Stimulated activated CD4-positive, alpha-beta T cell treated with anti-CD3 and anti-CD28 coated beads, Interleukin-4, amount 100 ng/mL, for 4 hours (primary cell): ENCODE measurements around the gene EML2.
"Not testable (repeated sequence)": the region's sequence is repeated elsewhere in the genome, so short reads cannot be mapped to it uniquely, and the experiment has no call there.

Experiments used
- DNase-seq, 2 experiments: peaks; one replicate each; pipeline ENCODE4 v3.0.0-alpha.2; 2020

EML2 gene, protein sequence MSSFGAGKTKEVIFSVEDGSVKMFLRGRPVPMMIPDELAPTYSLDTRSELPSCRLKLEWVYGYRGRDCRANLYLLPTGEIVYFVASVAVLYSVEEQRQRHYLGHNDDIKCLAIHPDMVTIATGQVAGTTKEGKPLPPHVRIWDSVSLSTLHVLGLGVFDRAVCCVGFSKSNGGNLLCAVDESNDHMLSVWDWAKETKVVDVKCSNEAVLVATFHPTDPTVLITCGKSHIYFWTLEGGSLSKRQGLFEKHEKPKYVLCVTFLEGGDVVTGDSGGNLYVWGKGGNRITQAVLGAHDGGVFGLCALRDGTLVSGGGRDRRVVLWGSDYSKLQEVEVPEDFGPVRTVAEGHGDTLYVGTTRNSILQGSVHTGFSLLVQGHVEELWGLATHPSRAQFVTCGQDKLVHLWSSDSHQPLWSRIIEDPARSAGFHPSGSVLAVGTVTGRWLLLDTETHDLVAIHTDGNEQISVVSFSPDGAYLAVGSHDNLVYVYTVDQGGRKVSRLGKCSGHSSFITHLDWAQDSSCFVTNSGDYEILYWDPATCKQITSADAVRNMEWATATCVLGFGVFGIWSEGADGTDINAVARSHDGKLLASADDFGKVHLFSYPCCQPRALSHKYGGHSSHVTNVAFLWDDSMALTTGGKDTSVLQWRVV

DNA sequence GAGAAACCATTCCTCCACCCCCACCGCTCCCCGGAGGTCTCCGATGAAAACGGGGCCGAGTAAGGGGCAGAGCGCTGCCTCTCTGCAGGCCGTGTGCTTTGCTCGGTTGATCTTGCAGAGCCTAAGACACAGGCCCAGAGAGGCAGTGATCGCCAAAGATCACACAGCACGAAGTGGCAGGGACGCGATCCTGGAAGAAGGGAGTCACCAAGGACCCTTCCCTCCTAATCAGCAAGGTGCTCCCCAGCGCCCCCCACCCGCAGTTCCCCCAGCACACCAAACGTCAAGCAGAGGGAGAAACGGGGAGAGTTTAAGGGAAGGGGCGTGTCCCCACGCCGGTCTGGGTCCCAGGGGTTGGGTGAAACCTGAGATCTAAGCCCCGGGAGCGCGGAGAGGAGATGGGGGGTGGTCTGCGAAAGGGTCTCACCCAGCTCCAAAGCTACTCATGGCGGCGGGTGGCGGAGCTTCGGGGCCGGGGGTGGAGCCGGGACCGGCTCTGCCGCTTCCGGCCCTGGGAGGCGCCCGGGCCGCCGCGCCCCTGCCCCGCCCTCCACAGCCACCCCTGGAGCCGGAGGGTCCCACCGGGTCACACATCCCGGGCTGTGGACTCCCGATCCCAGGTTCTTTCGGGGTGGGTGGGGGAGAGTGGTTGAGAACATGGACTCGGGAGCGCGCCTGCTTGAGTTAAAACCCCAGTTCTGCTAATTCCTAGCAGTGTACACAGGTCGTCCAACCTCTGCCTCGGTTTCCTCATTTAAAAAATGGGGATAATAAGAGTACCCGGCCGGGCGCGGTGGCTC lies at the start of gene EML2:
EML2 (minus strand) TSS at position 468 of the 800 bp plus-strand sequence; CDS start at position 447, 21 bp downstream.
- peak; percentile 43 to 62 for DNase-seq

GRCh38 chr19:45687599-45687998 lies 48.4 kb upstream of the EML2 start:
- no peak for DNase-seq

GRCh38 chr19:45685045-45685444 lies 45.8 kb upstream of the EML2 start:
- not testable (repeated sequence) for DNase-seq

DNA sequence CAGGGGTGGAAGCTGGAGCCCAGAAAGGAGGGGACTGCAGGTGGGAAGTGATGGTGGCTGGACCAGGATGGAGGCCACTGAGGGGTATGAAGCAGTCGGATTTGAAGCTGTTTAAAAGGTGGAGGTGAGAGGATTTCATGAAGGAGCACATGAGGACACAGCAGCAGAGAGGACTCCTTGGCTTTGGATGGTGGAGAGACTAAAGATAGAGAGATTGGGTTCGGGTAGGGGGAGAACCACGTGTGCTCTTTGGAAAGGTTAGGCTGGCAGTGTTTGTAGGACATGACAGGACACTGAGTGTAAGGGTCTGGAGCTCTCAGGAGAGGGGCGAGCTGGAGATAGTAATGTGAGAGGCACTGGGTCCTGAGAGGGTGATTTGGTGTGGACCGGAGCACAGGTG lies 43.7 kb upstream of the EML2 start:
- no peak for DNase-seq

DNA sequence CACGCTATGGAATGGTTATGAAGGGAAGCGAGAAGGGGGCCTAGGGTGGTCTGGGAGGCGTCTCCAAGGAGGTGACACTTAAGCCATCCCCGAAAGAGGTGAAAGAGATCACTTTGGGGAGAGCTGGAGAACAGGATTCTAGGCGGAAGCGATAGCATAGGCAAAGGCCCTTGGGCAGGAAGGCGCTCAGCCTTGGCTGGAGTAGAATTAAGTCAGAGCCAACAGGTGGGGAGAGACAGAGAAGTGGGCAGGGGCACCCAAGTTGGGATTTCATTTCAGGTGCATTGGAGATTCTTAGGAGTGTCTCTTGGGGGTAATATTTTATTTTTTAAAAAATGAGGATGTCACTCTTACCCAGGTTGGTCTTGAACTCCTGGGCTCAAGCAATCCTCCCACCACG lies 42.9 kb upstream of the EML2 start:
- no peak for DNase-seq

GRCh38 chr19:45681391-45682015 lies 42.3 kb upstream of the EML2 start:
- peak; percentile 80 to 81 for DNase-seq

DNA sequence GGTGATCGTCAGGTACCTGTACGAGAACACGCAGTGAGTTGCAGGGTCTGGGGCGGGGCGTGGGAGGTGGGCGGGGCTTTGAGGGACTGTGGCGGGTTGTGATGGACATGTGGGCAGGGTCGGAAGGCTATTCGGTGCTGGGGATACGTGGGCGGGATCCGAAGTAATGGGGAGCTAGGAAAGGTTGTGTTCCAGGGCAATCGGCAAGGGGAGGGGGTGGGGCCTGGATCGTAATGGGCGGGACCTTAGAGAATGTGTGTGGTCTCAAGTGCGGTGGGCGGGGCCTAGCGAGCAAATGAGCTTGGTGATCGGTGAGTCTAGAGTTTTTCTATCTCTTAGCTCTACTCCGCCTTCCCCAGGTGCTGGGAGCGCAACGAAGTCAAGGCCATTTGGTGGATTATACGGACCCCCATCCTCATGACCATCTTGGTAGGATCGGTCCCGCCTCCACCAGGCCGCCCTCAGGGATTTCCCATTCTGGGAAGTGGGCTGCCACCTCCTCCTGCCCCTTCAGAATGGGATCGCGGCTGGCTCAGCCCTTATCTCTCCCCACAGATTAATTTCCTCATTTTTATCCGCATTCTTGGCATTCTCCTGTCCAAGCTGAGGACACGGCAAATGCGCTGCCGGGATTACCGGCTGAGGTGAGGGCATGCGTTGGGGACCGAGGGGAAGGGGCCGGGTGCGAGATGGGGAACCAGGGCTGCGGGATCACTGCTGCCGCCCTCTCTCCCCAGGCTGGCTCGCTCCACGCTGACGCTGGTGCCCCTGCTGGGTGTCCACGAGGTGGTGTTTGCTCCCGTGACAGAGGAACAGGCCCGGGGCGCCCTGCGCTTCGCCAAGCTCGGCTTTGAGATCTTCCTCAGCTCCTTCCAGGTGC lies 38.4 kb upstream of the EML2 start:
- peak; percentile 81 to 87 for DNase-seq

- peak; percentile 54 to 88 for DNase-seq
Measured at GRCh38 chr19:45676851-45677263, 37.7 kb upstream of the EML2 start.

GRCh38 chr19:45674946-45675345 lies 35.7 kb upstream of the EML2 start:
- no peak for DNase-seq

DNA sequence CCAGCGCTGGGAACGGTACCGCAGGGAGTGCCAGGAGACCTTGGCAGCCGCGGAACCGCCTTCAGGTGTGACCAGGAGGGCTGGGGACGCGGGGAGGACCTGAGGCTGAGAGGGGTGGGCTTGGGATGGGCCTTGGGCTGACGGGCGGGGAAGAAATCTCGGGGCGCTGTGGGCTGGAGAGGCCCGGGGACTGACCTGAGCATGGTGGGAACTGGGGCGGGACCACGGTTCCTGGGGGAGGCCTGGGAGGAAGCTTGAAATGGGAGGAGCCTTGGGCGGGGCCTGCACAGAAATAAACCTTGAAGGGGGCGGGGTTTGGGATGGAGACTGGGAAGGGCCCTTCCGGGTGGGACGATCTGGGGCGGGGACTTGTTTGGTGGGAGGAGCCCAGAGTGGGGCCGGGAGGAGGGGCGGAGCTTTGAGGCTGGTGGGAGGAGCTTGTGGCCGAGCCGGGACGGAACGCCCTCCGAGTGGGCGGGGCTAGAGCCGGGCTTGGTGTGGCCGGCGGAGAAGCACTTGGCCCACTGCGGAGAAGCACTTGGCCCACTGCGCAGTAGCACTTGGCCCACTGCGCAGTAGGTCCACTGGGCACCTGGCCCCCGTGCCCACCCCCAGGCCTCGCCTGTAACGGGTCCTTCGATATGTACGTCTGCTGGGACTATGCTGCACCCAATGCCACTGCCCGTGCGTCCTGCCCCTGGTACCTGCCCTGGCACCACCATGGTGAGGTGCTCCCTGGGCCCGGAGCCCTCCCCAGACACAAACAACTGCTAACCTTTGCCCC lies 31.7 kb upstream of the EML2 start:
- peak; percentile 30 to 48 for DNase-seq

GRCh38 chr19:45668342-45668871 lies 29.2 kb upstream of the EML2 start:
- peak in 1 of 2 experiments; percentile 57 for DNase-seq

DNA sequence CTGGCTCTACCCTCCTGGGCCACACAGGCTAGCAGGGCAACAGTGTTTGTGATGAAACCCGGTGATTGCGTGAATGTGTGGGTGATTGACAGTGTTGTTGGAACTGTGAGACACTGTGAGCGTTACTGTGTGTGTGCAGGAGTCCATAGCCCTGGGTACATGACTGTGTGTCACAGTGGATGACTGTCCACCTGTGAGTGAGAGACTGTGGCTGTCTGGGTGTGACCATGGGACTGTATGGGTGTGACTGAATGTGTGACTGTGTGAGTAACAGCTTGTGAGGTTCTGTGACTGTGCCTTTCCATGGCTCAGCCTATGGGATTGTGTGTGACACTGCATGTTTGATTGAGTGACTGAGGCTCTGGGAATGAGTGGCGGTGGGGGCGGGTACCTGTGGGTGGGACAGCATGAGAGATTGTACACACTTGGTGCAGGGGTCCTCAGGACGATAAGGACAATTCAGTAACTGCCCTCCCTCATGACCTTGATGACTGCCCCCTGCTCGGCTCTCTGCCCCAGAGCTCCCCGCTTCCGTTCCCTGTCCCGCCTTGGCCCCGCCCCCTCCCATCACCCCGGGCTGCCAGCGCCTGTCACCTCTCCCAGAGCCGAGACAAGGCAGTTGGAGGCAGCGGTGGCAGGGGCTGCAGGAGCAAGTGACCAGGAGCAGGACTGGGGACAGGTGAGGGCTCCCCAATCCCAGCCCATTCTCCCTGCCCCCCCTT lies 28.6 kb upstream of the EML2 start, which contains the start of gene GIPR:
GIPR (plus strand) TSS at position 602 of the 722 bp plus-strand sequence. CDS start 1,300 bp downstream, outside the sequence.
- DNase-seq: peak; percentile 51 to 58

GRCh38 chr19:45664575-45664974 lies 25.4 kb upstream of the EML2 start:
- DNase-seq: no peak

DNA sequence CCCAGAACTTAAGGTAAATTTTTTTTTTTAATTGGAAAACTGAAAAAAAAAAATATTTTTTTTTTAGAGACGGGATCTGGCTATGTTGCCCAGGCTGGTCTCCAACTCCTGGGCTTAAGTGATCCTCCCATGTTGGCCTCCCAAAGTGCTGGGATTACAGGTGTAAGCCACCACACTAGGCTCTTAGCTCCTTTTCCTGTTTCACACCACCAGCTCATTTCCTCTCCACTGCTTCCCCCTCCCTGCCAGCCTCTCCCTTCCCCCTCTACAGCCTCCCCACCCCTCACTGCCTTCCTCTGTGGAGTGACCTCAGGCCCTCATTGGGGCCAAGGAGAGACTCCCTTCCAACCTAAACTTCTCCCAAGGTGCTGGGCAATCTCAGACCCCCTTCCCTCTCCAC lies 24.6 kb upstream of the EML2 start:
- DNase-seq: no peak

- DNase-seq: no peak
Measured at GRCh38 chr19:45660636-45661035, 21.4 kb upstream of the EML2 start.

- no peak for DNase-seq
Measured at GRCh38 chr19:45659096-45659729, 20.0 kb upstream of the EML2 start.

- DNase-seq: no peak
Measured at GRCh38 chr19:45657520-45658167, 18.4 kb upstream of the EML2 start.

DNA sequence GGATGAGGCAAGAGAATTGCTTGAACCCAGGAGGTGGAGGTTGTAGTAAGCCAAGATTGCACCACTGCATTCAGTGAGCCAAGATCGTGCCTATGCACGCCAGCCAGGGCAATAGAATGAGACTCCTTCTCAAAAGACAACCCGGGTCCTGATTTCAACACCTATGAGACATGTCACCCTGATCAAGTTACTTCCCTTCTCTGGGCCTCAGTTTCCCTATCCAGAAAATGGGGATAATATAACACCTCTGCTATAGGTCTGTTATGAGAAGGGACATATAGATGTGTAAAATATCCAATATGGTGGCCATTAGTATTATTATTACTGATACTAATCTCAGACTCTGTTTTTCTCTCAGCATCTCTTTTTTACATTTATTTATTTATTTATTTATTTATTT lies 15.9 kb upstream of the EML2 start:
- DNase-seq: no peak

GRCh38 chr19:45653634-45654033 lies 14.4 kb upstream of the EML2 start:
- no peak for DNase-seq
